Endothelial cell of umbilical vein (primary cell): ENCODE measurements around the gene SLC1A7. TPM values are rescaled to one million over a fixed set of nuclear protein-coding genes. Genes with fewer than 3 reads are reported as not detected.

Experiments
- BruUV-seq: library from RNA; stranded (reverse); fragments of 400-500 nt; replicated peaks from 2 replicates; lab custom pipeline; 2021; lab: Mats Ljungman, UMichigan
- CTCF ChIA-PET: fragments of 300-600, 350-600 bp; sonication (Branson Sonifier 250); formaldehyde crosslinking; loops from one replicate; lab custom pipeline; 2021; ENCODE audit warnings: antibody characterized with exemption, inconsistent platforms; lab: Charles Lee
- POLR2A ChIA-PET: fragments of 300-600, 350-600 bp; sonication (Branson Sonifier 250); formaldehyde crosslinking; loops from one replicate; lab custom pipeline; 2021; ENCODE audit warnings: antibody characterized with exemption, inconsistent platforms; lab: Charles Lee
- DNase-seq: peaks from one replicate; pipeline ENCODE4 v3.0.0-alpha.2; 2011; ENCODE audit warnings: low read depth, low spot score
- FAIRE-seq: peaks from 2 replicates; lab custom pipeline; 2011; peaks lifted over from hg19 to GRCh38; lab: Jason Lieb, UNC
- H2AFZ ChIP-seq: 2 replicates; pipeline ENCODE4 v1.6.0; 2012; ENCODE audit warnings: low read depth, low read length, control low read depth, inconsistent platforms
- H3K27ac ChIP-seq: 2 replicates; pipeline ENCODE4 v1.5.1; 2011; ENCODE audit warnings: low read depth, mild to moderate bottlenecking, control low read depth, low read length, moderate library complexity; ENCODE audit not compliant: insufficient read depth
- H3K27me3 ChIP-seq, 2 experiments: 2 replicates each; pipeline versions ENCODE4 v1.6.0 to v1.6.1; 2011; ENCODE audit warnings: low read length in 2 of 2, mixed read lengths in 1 of 2; ENCODE audit not compliant: control insufficient read depth in 2 of 2, insufficient read depth in 2 of 2
- H3K36me3 ChIP-seq, 2 experiments: 2 replicates in 1 of 2; 3 replicates in 1 of 2; pipeline ENCODE4 v1.5.1; 2011; ENCODE audit warnings: low read length in 2 of 2, mild to moderate bottlenecking in 1 of 2, moderate library complexity in 1 of 2; ENCODE audit not compliant: control insufficient read depth in 2 of 2, insufficient read depth in 2 of 2; ENCODE audit errors: extremely low read depth in 1 of 2
- H3K4me1 ChIP-seq: 3 replicates; pipeline ENCODE4 v1.5.1; 2011; ENCODE audit warnings: mild to moderate bottlenecking, low read length; ENCODE audit not compliant: control insufficient read depth, insufficient read depth; ENCODE audit errors: extremely low read depth
- H3K4me2 ChIP-seq: 2 replicates; pipeline ENCODE4 v1.6.1; 2011; ENCODE audit warnings: low read length, control low read depth, mixed read lengths; ENCODE audit not compliant: insufficient read depth
- H3K4me3 ChIP-seq, 3 experiments: fragments of 200-600 bp in 1 of 3; sonication (generic), shearing (Covaris generic) in 1 of 3; replicated peaks in 1 of 3; 2 replicates each; pipeline ENCODE4 v1.5.1; 2011 to 2016; ENCODE audit warnings: control low read depth in 3 of 3, low read length in 3 of 3, mild to moderate bottlenecking in 2 of 3, inconsistent platforms in 1 of 3, low read depth in 1 of 3, moderate library complexity in 1 of 3; ENCODE audit not compliant: insufficient read depth in 1 of 3
- H3K79me2 ChIP-seq: 2 replicates; pipeline ENCODE4 v1.6.0; 2012; ENCODE audit warnings: low read length, inconsistent platforms; ENCODE audit not compliant: control insufficient read depth, insufficient read depth
- H3K9ac ChIP-seq: replicated peaks from 2 replicates; pipeline ENCODE3; 2011; ENCODE audit warnings: low read length, control low read depth; ENCODE audit not compliant: insufficient read depth; ENCODE audit errors: extremely low read depth
- H3K9me1 ChIP-seq: replicated peaks from 3 replicates; pipeline ENCODE4 v1.6.0; 2011; ENCODE audit warnings: mild to moderate bottlenecking, low read length; ENCODE audit not compliant: control insufficient read depth, insufficient read depth; ENCODE audit errors: extremely low read depth
- H3K9me3 ChIP-seq: replicated peaks from 2 replicates; pipeline ENCODE4 v1.5.1; 2012; ENCODE audit warnings: low read length, inconsistent platforms; ENCODE audit not compliant: control insufficient read depth, insufficient read depth
- H4K20me1 ChIP-seq: replicated peaks from 2 replicates; pipeline ENCODE3; 2011; ENCODE audit warnings: mild to moderate bottlenecking, low read length; ENCODE audit not compliant: control insufficient read depth, insufficient read depth; ENCODE audit errors: extremely low read depth
- CTCF ChIP-seq, 2 donors: IDR thresholded peaks; 1 replicate in 1 of 2; 2 replicates in 1 of 2; pipeline ENCODE4 v1.5.1; 2011; ENCODE audit warnings: low read length in 2 of 2, mild to moderate bottlenecking in 2 of 2, moderate library complexity in 2 of 2, control low read depth in 1 of 2, inconsistent platforms in 1 of 2, low read depth in 1 of 2; ENCODE audit not compliant: insufficient read depth in 1 of 2; ENCODE audit errors: extremely low read depth in 1 of 2
- EZH2 ChIP-seq: IDR thresholded peaks from 2 replicates; pipeline ENCODE4 v1.6.1; 2012; ENCODE audit warnings: borderline replicate concordance, low read depth, mild to moderate bottlenecking, moderate library complexity, low read length, inconsistent platforms; ENCODE audit not compliant: severe bottlenecking
- FOS ChIP-seq: IDR thresholded peaks from 2 replicates; pipeline ENCODE4 v1.6.1; 2011; ENCODE audit warnings: mild to moderate bottlenecking, low read length, moderate library complexity, borderline replicate concordance; ENCODE audit not compliant: insufficient read depth
- GATA2 ChIP-seq: IDR thresholded peaks from 2 replicates; pipeline ENCODE4 v1.7.0; 2011; ENCODE audit warnings: low read depth, mild to moderate bottlenecking, moderate library complexity, mixed read lengths, low read length; ENCODE audit not compliant: insufficient read length, insufficient read depth
- JUN ChIP-seq: IDR thresholded peaks from 2 replicates; pipeline ENCODE4 v1.6.1; 2011; ENCODE audit warnings: borderline replicate concordance, low read depth; ENCODE audit not compliant: insufficient read length, insufficient read depth
- MAX ChIP-seq: IDR thresholded peaks from 2 replicates; pipeline ENCODE4 v1.6.1; 2011; ENCODE audit not compliant: insufficient read depth, insufficient read length
- MYC ChIP-seq: IDR thresholded peaks from one replicate; pipeline ENCODE4 v1.6.1; 2011; ENCODE audit warnings: mild to moderate bottlenecking, low read depth, low read length
- POLR2A ChIP-seq: IDR thresholded peaks from 2 replicates; pipeline ENCODE4 v1.6.1; 2012; ENCODE audit warnings: low read depth, mild to moderate bottlenecking, control low read depth, low read length
- POLR2AphosphoS5 ChIP-seq: IDR thresholded peaks from 2 replicates; pipeline ENCODE4 v1.6.1; 2012; ENCODE audit warnings: low read depth, mild to moderate bottlenecking, control low read depth, low read length, moderate library complexity; ENCODE audit not compliant: insufficient read depth
- dilution Hi-C: fragments of 300-500 bp; cut with MboI; formaldehyde crosslinking; loops from one replicate; pipeline ENCODE4 v1.15.0; 2019; ENCODE audit warnings: low sequenced_read_pairs; ENCODE audit not compliant: extremely low pct_ligation_motif_present
- intact Hi-C: fragments of 100-400 bp; cut with micrococcal nuclease; formaldehyde crosslinking; loops from one replicate; pipeline ENCODE4 v1.10.0; 2022
- polyA plus RNA-seq, 4 experiments: library from polyadenylated mRNA; depleted of rRNA in 3 of 4; stranded (reverse) in 3 of 4; unstranded in 1 of 4; fragments of >200 nt; gene quantifications; 2 replicates each; pipeline versions ENCODE4 v1.2.1 to v1.2.3, GENCODE V29; 2011 to 2012; ENCODE audit warnings: missing spikeins in 1 of 4
- total RNA-seq: library from RNA; stranded (reverse); gene quantifications from 2 replicates; pipeline ENCODE4 v1.2.3, GENCODE V29; 2021

The SLC1A7 gene
- total and polyA plus RNA-seq, 2 donors (not counting 3 experiments of a cell fraction or from before 2014, with no cell fraction given): not detected

GRCh38 chr1:53127546-53127945, 14.9 kb downstream of the SLC1A7 start:
- Histone ChIP-seq H3K27ac (no peak overlapping the region), H3K36me3 (no peaks in the 10 kb centered on the region), H3K27me3 (peaks cover 0 to 7% of the 10 kb centered on the region in 2 experiments), H3K9me3 (no peaks in the 10 kb centered on the region), H3K79me2 (no peaks in the 10 kb centered on the region), H3K9ac (no peak overlapping the region), H3K4me1 (no peaks in the 10 kb centered on the region), H3K4me2 (no peak overlapping the region), H3K4me3 (no peak overlapping the region), H3K9me1 (no peaks in the 10 kb centered on the region), H2AFZ (no peak overlapping the region), H4K20me1 (no peaks in the 10 kb centered on the region)
- TF ChIP-seq MAX (no peak), FOS (no peak), EZH2 (no peak), CTCF (IDR thresholded peaks at IDR 0.05; ENCODE audit: extremely low read depth in 1 of 2, insufficient read depth in 1 of 2, low read depth in 1 of 2, low read length in 2 of 2) (no peak), POLR2AphosphoS5 (no peak), MYC (no peak), POLR2A (no peak), GATA2 (no peak), JUN (no peak)
- no peak for FAIRE-seq
- BruUV-seq: no TSS peak
- ChIA-PET POLR2A (no interaction called here), CTCF (no interaction called here)
- intact Hi-C loops (no loop called here), dilution Hi-C loops (no loop called here)
- DNase-seq: no peak
